IPS-NIHi7 (cell line): ENCODE measurements around the gene MPZL1.
A peak's percentile ranks its signal among the peaks of the same experiment; 100 is the strongest.
"Not testable (repeated sequence)": the region's sequence is repeated elsewhere in the genome, so short reads cannot be mapped to it uniquely, and the experiment has no call there.

Experiments used
- DNase-seq: peaks from one replicate; pipeline ENCODE4 v3.0.0; 2012; ENCODE audit warnings: mixed read lengths; ENCODE audit errors: extremely low spot score

The MPZL1 gene

GRCh38 chr1:167719715-167720421 lies 1.9 kb upstream of the MPZL1 start:
- DNase-seq, result not testable (repeated sequence)

GRCh38 chr1:167720965-167721616 lies 691 bp upstream of the MPZL1 start:
- no peak for DNase-seq

- peak; percentile 55 for DNase-seq
Measured at GRCh38 chr1:167722152-167722869, 529 bp downstream of the MPZL1 start.

GRCh38 chr1:167722870-167723251 lies 1.1 kb downstream of the MPZL1 start:
- no peak for DNase-seq

- DNase-seq, result no peak
Measured at GRCh38 chr1:167723707-167724323, 2.0 kb downstream of the MPZL1 start.

- DNase-seq, result no peak
Measured at GRCh38 chr1:167726008-167726407, 4.2 kb downstream of the MPZL1 start.

- no peak for DNase-seq
Measured at GRCh38 chr1:167728818-167729410, 7.1 kb downstream of the MPZL1 start.

- DNase-seq, result no peak
Measured at GRCh38 chr1:167734227-167734626, 12.4 kb downstream of the MPZL1 start.

GRCh38 chr1:167734841-167735240 lies 13.1 kb downstream of the MPZL1 start:
- no peak for DNase-seq

GRCh38 chr1:167737169-167737568 lies 15.4 kb downstream of the MPZL1 start:
- no peak for DNase-seq

- DNase-seq, result no peak
Measured at GRCh38 chr1:167738158-167738557, 16.4 kb downstream of the MPZL1 start.

GRCh38 chr1:167739752-167740151 lies 18.0 kb downstream of the MPZL1 start:
- no peak for DNase-seq

GRCh38 chr1:167741103-167741502 lies 19.3 kb downstream of the MPZL1 start:
- DNase-seq, result not testable (repeated sequence)

GRCh38 chr1:167742392-167743057 lies 20.7 kb downstream of the MPZL1 start:
- DNase-seq, result not testable (repeated sequence)

- no peak for DNase-seq
Measured at GRCh38 chr1:167744901-167745300, 23.1 kb downstream of the MPZL1 start.

GRCh38 chr1:167746013-167746672 lies 24.4 kb downstream of the MPZL1 start:
- no peak for DNase-seq

GRCh38 chr1:167746988-167747655 lies 25.3 kb downstream of the MPZL1 start:
- DNase-seq, result no peak

GRCh38 chr1:167747988-167748387 lies 26.2 kb downstream of the MPZL1 start:
- no peak for DNase-seq

- DNase-seq, result no peak
Measured at GRCh38 chr1:167748906-167749305, 27.1 kb downstream of the MPZL1 start.

- no peak for DNase-seq
Measured at GRCh38 chr1:167749741-167750140, 28.0 kb downstream of the MPZL1 start.
